Mammary epithelial cell (primary cell): ENCODE measurements around the gene HAUS3.

Experiments
- EZH2 ChIP-seq: IDR thresholded peaks from 2 replicates; pipeline ENCODE4 v1.6.1; 2012; ENCODE audit warnings: low read length, inconsistent platforms, borderline replicate concordance
- TF ChIP-seq, protein P1 (sequence below), 2 donors: IDR thresholded peaks in 1 of 2; conservative IDR thresholded peaks in 1 of 2; 2 replicates each; pipeline ENCODE4 v1.5.1; 2011 to 2012; ENCODE audit warnings: inconsistent platforms in 2 of 2, low read length in 2 of 2, mild to moderate bottlenecking in 2 of 2, control low read depth in 1 of 2, low read depth in 1 of 2; ENCODE audit not compliant: insufficient read depth in 1 of 2; ENCODE audit errors: extremely low read depth in 1 of 2

DNA sequence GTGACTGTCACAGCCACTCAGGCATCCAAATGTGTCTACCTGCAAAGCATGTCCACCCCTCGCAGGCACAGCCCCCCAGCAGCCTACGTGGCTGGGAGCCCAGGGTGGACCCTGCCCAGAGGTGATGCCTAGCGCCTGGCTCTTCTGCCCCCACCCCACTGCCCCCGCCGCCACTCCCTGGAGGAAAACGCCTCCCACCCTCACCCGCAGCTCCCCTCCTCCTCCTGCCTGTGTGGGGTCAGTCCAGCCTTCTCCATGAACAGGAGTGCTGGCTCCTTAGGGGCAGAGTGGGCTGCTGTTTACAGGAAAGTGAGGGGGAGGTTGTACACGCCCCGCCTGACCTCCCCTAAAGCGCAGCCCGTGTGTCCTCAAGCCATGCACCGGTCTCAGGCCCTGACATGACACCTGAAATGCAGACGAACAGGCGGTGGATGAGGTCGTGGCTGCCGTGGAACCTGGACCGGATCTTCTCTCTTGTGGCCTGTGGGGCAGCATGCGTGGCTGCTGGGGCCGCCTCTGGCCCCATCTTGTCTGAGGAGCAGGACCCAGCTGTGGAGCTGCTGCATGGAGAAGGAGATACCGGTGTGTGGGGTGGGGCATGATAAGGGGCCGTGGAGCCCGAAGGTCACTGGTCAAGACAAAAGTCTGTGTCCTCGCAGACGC, 31.9 kb upstream of the HAUS3 start:
- TF ChIP-seq, protein P1, sequence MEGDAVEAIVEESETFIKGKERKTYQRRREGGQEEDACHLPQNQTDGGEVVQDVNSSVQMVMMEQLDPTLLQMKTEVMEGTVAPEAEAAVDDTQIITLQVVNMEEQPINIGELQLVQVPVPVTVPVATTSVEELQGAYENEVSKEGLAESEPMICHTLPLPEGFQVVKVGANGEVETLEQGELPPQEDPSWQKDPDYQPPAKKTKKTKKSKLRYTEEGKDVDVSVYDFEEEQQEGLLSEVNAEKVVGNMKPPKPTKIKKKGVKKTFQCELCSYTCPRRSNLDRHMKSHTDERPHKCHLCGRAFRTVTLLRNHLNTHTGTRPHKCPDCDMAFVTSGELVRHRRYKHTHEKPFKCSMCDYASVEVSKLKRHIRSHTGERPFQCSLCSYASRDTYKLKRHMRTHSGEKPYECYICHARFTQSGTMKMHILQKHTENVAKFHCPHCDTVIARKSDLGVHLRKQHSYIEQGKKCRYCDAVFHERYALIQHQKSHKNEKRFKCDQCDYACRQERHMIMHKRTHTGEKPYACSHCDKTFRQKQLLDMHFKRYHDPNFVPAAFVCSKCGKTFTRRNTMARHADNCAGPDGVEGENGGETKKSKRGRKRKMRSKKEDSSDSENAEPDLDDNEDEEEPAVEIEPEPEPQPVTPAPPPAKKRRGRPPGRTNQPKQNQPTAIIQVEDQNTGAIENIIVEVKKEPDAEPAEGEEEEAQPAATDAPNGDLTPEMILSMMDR (conservative IDR thresholded peaks at IDR 0.05 in 1 of 2, IDR thresholded peaks at IDR 0.05 in 1 of 2; ENCODE audit: extremely low read depth in 1 of 2, insufficient read depth in 1 of 2, low read depth in 1 of 2, low read length in 2 of 2) = no peak
- no peak for TF ChIP-seq EZH2
